MM.1S (cell line): Measurements from ENCODE around the gene TAF1B.
"Not testable (repeated sequence)": the region's sequence is repeated elsewhere in the genome, so short reads cannot be mapped to it uniquely, and the experiment has no call there.

Source experiments
- DNase-seq: peaks from one replicate; pipeline ENCODE4 v3.0.0-alpha.2; 2015
- H2AFZ ChIP-seq: fragments of 300-600 bp; sonication (generic); 2 replicates; pipeline ENCODE4 v1.6.0; 2016; ENCODE audit warnings: antibody characterized with exemption, low read length
- H3F3A ChIP-seq: fragments of 300-600 bp; sonication (generic); 2 replicates; pipeline ENCODE4 v1.6.1; 2016; ENCODE audit warnings: mild to moderate bottlenecking, antibody characterized with exemption, low read length, moderate library complexity, mixed read lengths; ENCODE audit not compliant: insufficient read depth
- H3K27ac ChIP-seq: fragments of 300-600 bp; sonication (generic); 2 replicates; pipeline ENCODE4 v1.5.1; 2016; ENCODE audit warnings: mild to moderate bottlenecking, low read length
- H3K27me3 ChIP-seq: fragments of 300-600 bp; sonication (generic); replicated peaks from 2 replicates; pipeline ENCODE4 v1.6.0; 2016; ENCODE audit warnings: low read length; ENCODE audit not compliant: insufficient read depth
- H3K36me3 ChIP-seq: fragments of 300-600 bp; sonication (generic); replicated peaks from 2 replicates; pipeline ENCODE4 v1.6.1; 2016; ENCODE audit warnings: mild to moderate bottlenecking, low read length, mixed read lengths; ENCODE audit not compliant: insufficient read depth
- H3K4me1 ChIP-seq: fragments of 300-600 bp; sonication (generic); 2 replicates; pipeline ENCODE4 v1.6.1; 2016; ENCODE audit warnings: low read length, mixed read lengths
- H3K4me2 ChIP-seq: fragments of 300-600 bp; sonication (generic); 2 replicates; pipeline ENCODE4 v1.6.0; 2016; ENCODE audit warnings: low read depth, low read length
- H3K4me3 ChIP-seq: fragments of 300-600 bp; sonication (generic); 2 replicates; pipeline ENCODE4 v1.5.1; 2016; ENCODE audit warnings: low read length, mixed read lengths
- H3K79me2 ChIP-seq: fragments of 300-600 bp; sonication (generic); 2 replicates; pipeline ENCODE4 v1.6.1; 2016; ENCODE audit warnings: mixed run types, low read length, mixed read lengths
- H3K9ac ChIP-seq: fragments of 300-600 bp; sonication (generic); 2 replicates; pipeline ENCODE4 v1.6.1; 2016; ENCODE audit warnings: low read length, mixed read lengths
- H3K9me2 ChIP-seq: fragments of 300-600 bp; sonication (generic); replicated peaks from 2 replicates; pipeline ENCODE4 v1.6.1; 2016; ENCODE audit warnings: mild to moderate bottlenecking, low read length, mixed read lengths; ENCODE audit not compliant: insufficient read depth
- H3K9me3 ChIP-seq: fragments of 300-600 bp; sonication (generic); replicated peaks from 2 replicates; pipeline ENCODE4 v1.6.1; 2016; ENCODE audit warnings: mild to moderate bottlenecking, low read length, mixed read lengths; ENCODE audit not compliant: insufficient read depth
- H4K20me1 ChIP-seq: fragments of 300-600 bp; sonication (generic); 2 replicates; pipeline ENCODE4 v1.6.1; 2016; ENCODE audit warnings: mild to moderate bottlenecking, low read length, moderate library complexity, mixed read lengths; ENCODE audit not compliant: insufficient read depth
- CTCF ChIP-seq: fragments of 300-600 bp; sonication (generic); IDR thresholded peaks from 2 replicates; pipeline ENCODE4 v1.5.1; 2016; ENCODE audit warnings: antibody characterized with exemption, low read length, mixed read lengths
- EZH2 ChIP-seq: fragments of 300-600 bp; sonication (generic); optimal IDR thresholded peaks from 2 replicates; pipeline ENCODE3; 2017; ENCODE audit warnings: low read depth, mild to moderate bottlenecking, antibody characterized with exemption, low read length, mixed read lengths
- EZH2phosphoT487 ChIP-seq: fragments of 300-600 bp; sonication (generic); IDR thresholded peaks from 2 replicates; pipeline ENCODE4 v1.6.1; 2018; ENCODE audit warnings: antibody characterized with exemption, low read length

The TAF1B gene

GRCh38 chr2:9858730-9859068 lies 15.4 kb downstream of the TAF1B start:
- Histone ChIP-seq H3F3A (no peaks in the 10 kb centered on the region), H2AFZ (no peak overlapping the region), H3K4me2 (no peak overlapping the region), H3K27ac (no peak overlapping the region), H3K9ac (no peak overlapping the region), H3K9me2 (no peaks in the 10 kb centered on the region), H3K4me3 (no peak overlapping the region), H3K36me3 (peaks cover 13% of the 10 kb centered on the region), H3K4me1 (no peaks in the 10 kb centered on the region), H3K9me3 (no peaks in the 10 kb centered on the region), H3K79me2 (no peaks in the 10 kb centered on the region), H3K27me3 (no peaks in the 10 kb centered on the region), H4K20me1 (no peaks in the 10 kb centered on the region)
- TF ChIP-seq EZH2phosphoT487, result no peak
- TF ChIP-seq EZH2, result no peak
- TF ChIP-seq CTCF, result no peak
- DNase-seq, result no peak

GRCh38 chr2:9860922-9861580 lies 17.8 kb downstream of the TAF1B start:
- H3K79me2 ChIP-seq, H3K9me2 ChIP-seq, H3K27ac ChIP-seq, DNase-seq, H4K20me1 ChIP-seq, H3F3A ChIP-seq, H3K27me3 ChIP-seq, H3K4me2 ChIP-seq, H3K4me1 ChIP-seq, H2AFZ ChIP-seq, H3K9ac ChIP-seq, H3K36me3 ChIP-seq, H3K9me3 ChIP-seq, H3K4me3 ChIP-seq: not testable (repeated sequence)

GRCh38 chr2:9867881-9868280 lies 24.6 kb downstream of the TAF1B start:
- Histone ChIP-seq H3K4me1 (no peaks in the 10 kb centered on the region), H2AFZ (no peak overlapping the region), H4K20me1 (no peaks in the 10 kb centered on the region), H3K27ac (no peak overlapping the region), H3K27me3 (no peaks in the 10 kb centered on the region), H3F3A (no peaks in the 10 kb centered on the region), H3K9ac (no peak overlapping the region), H3K4me3 (no peak overlapping the region), H3K4me2 (no peak overlapping the region), H3K9me3 (no peaks in the 10 kb centered on the region), H3K36me3 (no peaks in the 10 kb centered on the region), H3K79me2 (no peaks in the 10 kb centered on the region), H3K9me2 (no peaks in the 10 kb centered on the region)
- no peak for DNase-seq
- TF ChIP-seq EZH2phosphoT487 (no peak), CTCF (no peak), EZH2 (no peak)

- Histone ChIP-seq H3K4me1 (no peaks in the 10 kb centered on the region), H3K4me3 (no peak overlapping the region), H3K9me2 (no peaks in the 10 kb centered on the region), H3K9me3 (no peaks in the 10 kb centered on the region), H3K9ac (no peak overlapping the region), H3K27ac (no peak overlapping the region), H4K20me1 (no peaks in the 10 kb centered on the region), H3K79me2 (no peaks in the 10 kb centered on the region), H3K4me2 (no peak overlapping the region), H3K27me3 (no peaks in the 10 kb centered on the region), H2AFZ (no peak overlapping the region), H3F3A (no peaks in the 10 kb centered on the region), H3K36me3 (no peaks in the 10 kb centered on the region)
- no peak for DNase-seq
- TF ChIP-seq EZH2phosphoT487 (no peak), EZH2 (no peak), CTCF (no peak)
These were observed 30.1 kb downstream of the TAF1B start for GRCh38 chr2:9873337-9873736.
